HG03558 (cell line): ENCODE results near the gene MEIOB.
"Not testable (repeated sequence)": the region's sequence is repeated elsewhere in the genome, so short reads cannot be mapped to it uniquely, and the experiment has no call there.

ENCODE experiments used
- ATAC-seq: cut with Tn5 transposase; IDR thresholded peaks from one replicate; pipeline ENCODE4 v1.9.1; 2021; ENCODE audit warnings: moderate number of reproducible peaks; ENCODE audit not compliant: unreplicated experiment; ENCODE audit errors: extremely low read depth

MEIOB gene

DNA sequence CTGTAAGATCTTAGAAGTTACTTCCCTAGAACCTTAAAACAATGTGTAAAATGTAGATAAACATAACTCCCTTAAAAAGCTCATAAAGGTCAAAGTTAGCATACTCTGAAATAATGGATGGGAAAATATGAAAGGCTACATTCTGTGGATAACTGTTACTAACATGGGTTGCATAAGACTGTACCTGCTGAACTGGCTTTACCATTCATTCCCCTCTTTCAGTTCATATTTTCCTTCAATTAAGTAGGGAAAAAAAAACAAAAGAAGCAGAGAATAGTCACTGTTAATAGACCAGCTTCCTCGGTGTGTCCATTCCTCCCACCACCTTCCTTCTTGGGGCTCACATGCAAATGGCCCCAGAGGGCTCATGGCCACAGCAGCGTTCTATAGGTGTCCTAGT lies 7.5 kb upstream of the MEIOB start:
- no peak for ATAC-seq

DNA sequence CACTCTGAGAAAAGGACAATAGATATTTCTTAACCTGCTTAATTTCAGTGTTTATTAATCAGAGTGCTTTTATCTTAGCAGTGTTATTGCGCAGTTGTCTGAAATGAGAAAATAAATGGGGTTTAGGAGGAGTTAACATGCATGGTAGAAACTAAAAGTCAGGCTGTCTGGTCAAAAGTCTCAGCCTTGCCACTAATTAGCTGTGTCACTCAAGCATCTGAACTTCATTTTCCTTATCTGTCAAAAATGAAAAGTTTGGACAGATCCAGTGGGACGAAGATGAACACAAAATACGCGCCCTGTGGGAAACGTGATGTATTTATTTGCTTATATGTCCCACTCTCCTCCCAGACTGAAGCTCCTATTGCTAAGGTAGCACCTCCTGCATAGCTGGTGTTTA lies 6.3 kb upstream of the MEIOB start:
- no peak for ATAC-seq

DNA sequence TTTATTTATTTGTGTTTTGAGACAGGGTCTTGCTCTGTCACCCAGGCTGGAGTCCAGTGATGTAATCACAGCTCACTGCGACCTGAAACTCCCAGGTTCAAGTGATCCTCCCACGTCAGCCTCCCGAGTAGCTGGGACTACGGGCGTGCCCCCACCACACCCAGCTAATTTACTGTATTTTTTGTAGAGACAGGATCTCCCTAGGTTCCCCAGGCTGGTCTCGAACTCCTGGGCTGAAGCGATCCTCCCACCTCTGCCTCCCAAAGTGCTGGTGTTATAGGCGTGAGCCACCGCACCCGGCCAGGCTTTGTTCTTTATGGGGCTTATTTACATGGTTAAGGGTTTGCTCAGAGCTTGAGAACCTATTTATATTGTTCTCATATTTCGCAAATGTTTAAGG lies 5.8 kb upstream of the MEIOB start:
- ATAC-seq = no peak

DNA sequence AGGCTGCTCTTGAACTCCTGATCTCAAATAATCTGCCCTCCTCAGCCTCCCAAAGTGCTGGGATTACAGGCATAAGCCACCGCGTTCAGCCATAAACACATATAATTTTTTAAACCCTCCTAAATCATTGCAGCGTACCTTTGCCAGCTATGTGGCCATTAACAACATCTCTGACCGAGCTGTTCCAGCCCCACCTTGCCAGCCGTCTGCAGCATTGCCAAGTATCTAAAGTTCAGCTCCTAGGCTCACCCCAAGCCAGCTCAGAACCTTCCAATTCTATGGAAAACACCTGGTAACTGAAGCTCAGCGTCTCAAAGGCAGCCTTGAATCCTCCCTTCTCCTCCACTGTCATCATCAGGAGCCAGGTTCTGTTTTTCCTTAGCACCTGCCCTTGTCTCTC lies 5.1 kb upstream of the MEIOB start:
- ATAC-seq = no peak

DNA sequence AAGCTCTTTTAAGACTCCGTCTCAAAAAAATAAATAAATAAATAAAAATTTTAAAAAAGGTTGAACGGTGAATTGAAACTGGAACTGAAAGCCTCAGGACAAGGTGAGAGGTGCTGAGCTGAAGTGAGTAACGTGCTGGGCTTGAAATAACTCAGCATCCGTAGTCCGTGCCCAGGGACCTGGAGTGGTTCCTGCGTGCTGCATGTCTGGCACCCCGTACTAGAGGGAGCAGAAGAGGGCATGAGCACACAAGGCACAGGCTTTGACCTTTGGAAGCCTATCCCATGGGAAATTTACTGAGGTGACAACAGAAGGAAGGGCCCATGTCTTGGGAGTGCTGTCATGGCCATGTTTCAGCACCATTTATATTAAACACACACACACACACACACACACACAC lies 4.5 kb upstream of the MEIOB start:
- no peak for ATAC-seq

DNA sequence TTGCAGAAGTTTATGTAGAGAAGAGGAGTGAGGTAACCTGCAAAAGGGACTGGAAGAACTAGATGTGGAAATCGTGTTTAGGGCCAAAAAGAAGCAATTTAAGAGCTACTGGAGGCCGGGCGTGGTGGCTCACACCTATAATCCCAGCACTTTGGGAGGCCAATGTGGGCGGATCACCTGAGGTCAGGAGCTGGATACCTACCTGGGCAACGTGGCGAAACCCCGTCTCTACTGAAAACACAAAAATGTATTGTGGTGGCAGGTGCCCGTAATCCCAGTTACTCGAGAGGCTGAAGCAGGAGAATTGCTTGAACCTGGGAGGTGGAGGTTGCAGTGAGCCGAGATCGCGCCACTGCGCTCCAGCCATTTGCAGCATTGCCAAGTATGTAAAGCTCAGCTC lies 4.1 kb upstream of the MEIOB start:
- not testable (repeated sequence) for ATAC-seq

DNA sequence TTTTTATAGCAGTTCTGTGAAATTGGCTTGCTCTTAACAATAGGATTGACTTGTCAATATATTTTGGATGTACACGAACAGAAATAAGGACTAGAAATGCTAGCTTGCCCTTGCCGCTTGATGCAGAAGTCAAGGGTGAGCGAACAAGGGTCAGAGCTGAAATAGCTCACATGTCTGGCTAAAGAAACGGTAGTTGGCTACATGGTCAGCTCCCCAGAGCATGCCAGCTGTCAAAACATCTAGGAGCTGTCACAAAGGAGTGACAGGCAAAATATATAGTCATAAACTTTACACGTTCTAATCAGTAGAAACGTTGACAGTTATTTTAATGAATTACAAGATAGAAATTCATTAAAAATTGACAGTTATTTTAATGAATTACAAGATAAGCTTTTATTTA lies 2.9 kb upstream of the MEIOB start:
- ATAC-seq = no peak

DNA sequence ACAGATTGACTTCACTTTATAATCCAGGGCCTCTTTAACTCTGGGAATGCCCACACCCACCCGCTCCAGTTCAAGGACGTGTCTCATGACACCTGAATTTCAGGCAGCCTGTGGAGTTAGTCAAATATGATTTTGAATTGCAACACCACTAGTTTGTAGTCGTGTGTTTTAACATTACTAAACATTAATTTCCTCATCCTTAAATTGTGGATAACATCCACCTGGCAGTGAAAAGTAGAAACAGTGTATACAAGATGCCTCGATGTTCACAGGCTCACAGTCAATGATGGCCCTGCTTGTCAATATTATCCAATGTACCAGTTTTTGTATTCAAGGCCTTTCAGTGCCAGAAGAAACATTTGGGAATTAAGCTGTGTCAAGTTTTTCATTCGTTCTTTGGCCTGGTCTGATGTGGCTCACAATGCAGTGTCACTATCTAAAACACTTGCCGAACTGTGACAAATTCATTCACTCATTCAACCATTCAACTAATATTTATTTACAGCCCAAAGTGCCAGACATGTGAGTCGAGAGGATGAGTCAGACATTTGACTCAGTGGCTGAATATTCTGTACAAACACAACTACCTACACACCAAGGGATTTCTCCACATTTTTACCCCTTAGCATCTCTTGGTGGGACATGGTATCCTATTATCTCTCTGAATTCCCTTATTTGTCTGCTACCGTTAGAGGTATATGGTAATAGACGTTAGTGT lies 1.4 kb downstream of the MEIOB start:
- ATAC-seq = no peak

DNA sequence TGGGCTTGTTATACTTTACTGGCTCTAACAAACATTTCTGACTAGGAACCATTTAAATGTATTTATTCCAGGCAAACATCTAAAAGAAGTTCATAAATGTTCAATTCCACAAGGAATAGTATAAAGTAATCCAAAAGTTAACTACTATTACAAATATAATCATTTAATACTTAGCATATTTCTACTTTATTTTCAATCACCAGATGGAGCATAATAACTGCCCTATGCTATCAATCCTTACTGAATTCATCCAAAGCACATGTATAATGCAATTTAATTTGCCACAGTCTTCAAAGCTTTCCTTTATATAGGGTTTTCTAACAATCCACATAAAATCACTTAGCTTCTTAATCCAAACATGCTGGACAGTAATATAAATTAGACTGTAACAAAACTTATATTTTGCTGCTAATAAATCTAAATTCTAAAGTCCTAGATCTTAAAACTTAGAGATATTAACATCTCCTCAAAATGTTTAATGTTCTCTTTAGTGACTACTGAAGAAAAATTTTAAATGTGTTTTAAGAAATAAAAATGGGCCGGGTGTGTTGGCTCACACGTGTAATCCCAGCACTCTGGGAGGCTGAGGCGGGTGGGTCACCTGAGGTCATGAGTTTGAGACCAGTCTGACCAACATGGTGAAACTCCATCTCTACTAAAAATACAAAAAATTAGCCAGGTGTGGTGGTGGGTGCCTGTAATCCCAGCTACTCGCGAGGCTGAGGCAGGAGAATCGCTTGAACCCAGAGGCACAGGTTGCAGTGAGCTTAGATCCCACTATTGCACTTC lies 5.9 kb downstream of the MEIOB start:
- ATAC-seq = no peak

DNA sequence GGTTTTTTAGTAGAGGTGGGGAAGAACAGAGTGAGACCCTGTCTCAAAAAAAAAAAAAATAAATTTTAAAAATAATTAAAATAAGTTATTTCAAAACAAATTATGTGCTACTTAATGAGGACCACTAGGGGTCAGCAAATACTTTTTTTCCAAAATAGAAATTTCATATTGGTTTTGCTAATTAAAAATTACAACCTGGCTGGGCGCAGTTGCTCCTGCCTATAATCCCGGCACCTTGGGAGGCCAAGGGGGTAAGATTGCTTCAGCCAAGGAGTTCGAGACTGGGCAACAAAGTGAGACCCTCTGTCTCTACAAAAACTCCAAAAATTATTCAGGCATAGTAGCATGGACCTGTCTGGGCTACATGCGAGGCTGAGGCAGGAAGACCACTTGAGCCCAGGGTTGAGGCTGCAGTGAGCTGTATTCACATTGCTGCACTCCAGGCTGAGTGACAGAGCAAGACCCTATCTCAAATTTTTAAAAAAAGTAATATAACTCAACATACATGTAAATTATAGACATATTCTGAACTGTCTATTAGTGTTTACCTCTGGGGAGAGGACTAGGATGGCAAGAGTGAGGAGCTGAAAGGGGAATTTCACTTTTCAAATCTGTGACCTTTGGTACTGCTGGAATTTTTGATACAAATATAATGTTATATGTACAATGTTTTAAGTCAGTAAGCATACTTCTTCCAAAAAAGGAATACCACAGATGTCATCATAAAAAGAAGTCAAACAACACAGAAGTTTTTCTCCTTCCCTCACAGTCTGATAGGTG lies 8.1 kb downstream of the MEIOB start:
- ATAC-seq = no peak

DNA sequence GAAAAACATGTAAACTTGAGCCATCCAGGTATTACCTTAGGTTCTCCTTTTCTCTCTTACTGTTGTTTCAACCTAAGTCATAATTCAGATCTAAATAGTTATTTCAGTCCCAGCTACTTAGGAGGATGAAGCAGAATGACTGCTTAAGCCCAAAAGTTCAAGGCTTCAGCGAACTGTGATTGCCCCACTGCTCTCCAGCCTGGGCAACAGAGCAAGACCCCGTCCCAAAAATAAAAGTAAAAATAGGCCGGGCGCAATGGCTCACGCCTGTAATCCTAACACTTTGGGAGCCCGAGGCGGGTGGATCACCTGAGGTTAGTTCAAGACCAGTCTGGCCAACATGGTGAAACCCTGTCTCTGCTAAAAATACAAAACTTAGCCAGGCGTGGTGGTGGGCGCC lies 9.6 kb downstream of the MEIOB start:
- no peak for ATAC-seq

DNA sequence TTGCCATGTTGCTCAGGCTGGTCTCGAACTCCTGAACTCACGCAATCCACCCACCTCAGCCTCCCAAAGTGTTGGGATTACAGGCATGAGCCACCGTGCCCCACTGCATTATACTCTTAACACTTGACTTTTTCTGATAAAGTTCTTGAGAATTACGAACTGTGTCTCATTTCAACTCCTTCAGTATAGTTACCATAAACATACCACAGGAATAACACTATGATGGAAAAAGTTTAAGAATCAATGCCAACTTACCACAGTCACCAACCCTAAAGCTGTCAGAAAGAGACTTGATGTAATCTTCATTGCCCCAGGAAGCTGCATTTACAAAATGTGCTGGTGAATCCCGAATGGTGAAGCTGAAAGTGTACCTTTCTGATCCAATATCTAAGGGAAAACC lies 10.2 kb downstream of the MEIOB start:
- no peak for ATAC-seq

DNA sequence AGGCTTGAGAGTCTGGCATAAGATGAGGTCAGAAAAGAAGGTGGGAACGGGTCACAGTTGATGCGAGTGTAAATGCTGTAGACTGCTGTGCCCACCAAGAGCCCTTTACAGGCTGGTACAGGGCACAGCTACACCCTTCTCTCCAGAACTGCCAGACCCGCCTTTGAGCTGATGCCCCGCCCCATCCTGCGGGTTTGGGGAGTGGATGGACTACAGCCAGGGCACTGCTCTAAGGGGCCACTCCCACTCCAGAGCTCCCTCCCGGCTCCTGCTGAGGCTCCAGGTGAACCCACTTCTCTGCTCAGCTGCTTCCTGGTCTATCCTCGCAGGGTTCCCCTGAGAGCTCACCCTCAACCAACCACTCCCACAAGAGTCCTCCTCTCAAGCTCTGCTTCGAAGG lies 12.3 kb downstream of the MEIOB start:
- no peak for ATAC-seq

DNA sequence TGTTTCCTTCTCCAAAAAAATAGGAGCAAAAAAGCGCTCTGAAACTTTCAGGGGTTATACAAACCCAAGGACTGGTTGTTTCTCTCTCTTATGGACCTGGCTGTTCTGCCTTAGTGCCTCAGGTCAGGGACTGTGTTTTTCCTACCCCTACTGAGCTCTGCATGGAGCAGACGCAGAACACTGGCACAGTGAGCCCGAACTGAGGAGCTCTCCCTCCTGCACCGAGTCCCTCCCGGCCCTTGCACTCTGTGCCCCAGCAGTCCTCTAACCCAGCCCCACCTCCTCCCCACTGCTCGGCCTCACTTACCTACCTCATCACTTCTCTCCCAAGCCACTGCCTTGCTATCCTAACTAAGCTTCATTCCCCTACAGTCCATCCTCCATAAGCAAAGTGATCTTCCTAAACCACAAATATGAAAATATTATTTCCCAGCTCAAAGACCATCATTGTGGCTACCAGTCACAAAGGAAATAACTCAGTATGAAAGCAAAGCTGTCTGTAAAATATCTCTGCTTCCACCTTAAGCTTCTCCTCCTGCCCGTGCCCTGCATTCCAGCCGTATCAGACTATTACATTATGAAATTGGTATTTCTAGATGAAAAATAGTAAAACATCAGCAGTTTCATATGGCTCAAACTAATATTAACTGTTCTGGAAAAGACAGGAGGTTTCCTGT lies 13.6 kb downstream of the MEIOB start:
- no peak for ATAC-seq

DNA sequence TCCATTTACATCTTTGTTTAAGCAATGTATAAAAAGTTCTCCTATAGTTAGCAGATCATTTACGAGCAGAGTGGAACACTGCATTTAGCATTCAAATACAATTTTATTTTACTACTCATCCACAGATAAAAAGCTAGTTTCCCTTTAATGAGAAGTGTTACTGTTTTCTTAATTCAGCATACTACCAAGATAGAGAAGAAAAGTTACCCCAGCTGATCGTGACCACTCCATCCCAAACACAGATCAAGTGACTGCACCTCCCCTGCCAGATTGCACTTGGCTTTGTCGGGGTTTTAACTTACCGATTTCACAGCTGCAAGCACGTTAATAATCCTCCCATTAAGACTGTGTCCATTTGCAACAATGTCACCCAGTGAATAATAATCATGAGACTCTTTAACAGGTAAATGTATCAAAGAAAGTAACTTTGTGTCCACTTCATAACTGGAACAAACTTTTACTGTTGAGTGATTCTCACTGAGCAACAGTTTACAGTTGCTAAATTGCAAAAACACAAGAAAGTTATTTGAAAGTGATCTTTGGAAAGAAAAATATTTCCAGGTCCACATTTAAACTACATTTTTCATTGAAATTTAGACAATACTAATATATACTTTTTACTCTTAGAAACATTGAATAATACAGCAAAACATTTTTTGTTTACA lies 14.4 kb downstream of the MEIOB start:
- ATAC-seq = no peak

DNA sequence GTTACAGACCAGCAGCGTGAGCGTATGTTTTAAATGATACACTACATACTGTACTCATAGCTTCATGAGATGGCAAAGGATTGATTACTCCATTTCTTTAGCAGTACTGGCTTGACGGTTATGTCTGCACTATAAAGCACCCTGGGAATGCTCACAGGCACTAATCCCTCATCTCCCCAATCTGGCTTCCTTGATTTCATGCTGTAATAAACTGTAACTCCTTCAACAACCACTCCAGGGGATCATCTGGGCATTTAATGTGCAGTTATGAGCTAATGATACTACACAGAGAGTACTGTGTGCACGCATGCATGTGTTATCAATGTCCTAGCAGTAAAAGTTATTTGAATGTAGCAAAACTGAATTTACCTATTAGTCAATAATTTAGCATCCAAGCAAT lies 20.2 kb downstream of the MEIOB start:
- ATAC-seq = no peak

DNA sequence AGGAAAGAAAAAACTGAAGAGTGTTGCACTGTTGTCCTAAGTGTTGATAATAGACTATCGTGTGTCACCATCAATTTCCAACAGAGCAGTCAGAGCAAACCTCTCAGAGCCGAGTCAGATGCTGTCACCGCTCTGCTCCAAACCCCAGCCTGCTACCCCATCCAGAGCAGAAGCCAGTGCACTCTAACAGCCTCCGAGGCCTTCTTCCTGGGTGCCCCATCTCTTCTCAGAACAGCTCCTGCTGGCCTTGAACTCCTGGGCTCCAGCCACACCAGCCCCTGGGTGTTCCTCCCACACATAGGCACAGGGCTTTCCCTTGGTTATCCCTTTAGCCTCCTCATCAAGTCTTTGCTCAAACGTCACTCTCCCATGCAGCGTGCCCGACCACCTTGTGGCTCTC lies 21.0 kb downstream of the MEIOB start:
- no peak for ATAC-seq

DNA sequence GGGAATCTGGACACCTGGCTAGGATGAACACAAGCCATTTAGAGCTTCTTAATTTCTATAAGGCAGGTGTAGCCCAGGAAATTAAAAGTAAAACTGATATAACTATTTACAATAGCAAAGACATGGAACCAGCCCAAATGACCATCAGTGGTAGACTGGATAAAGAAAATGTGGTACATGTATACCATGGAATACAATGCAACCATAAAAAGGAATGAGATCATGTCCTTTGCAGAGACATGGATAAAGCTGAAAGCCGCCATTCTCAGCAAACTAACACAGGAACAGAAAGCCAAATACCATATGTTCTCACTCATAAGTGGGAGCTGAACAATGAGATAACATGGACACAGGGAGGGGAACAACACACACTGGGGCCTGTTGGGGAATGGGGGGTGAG lies 25.5 kb downstream of the MEIOB start:
- ATAC-seq = no peak

DNA sequence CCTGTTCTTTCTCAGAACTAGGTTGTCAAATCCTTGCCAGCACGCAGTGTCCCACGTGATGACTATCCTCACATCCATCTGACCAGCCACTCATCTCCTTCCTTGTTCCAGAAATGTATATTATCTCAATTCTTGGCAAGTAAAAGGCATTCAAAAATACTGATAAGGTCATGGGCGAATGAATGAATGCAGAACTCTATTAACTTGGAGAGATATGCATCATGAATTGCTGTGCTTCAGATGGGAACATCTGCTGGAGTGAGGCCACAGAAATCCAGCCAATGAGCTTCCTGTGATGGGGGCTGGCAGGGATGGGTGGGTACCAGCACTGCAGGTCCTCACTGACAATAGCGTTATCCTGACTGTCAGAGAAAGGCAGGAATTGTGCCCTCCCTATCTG lies 26.0 kb downstream of the MEIOB start:
- ATAC-seq = no peak

DNA sequence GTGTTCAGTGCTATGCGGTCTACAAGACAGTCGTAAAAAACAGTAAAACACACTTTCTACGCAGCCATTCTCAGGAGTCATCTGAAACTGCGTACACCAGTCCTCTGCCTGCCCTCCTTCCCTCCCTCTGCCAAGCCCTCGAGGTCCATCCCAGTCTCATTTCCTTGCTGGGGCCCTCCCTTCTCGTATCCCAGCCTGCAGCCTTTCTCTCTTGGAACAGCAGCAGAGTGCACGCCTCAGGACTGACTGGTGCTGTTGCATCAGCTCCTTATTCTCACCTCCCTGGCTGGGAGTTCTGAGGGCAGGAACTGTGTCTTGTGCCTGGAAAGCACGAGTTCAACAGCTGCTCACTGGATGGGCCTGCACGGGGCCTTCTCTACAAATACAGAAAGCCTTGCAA lies 32.4 kb downstream of the MEIOB start:
- no peak for ATAC-seq
